HepG2 (cell line): ENCODE data around the gene TACO1. TPM values are rescaled to one million over a fixed set of nuclear protein-coding genes. Genes with fewer than 3 reads are reported as not detected.
A peak's percentile ranks its signal among the peaks of the same experiment; 100 is the strongest.

Experiments used
- ATAC-seq: fragments of 200-7000 bp; cut with Tn5 transposase; 3 replicates; pipeline ENCODE4 v1.9.1; 2020; ENCODE audit warnings: mild to moderate bottlenecking, moderate library complexity
- BruUV-seq: library from RNA; stranded (reverse); fragments of 400-500 nt; replicated peaks from 2 replicates; lab custom pipeline; 2021; lab: Mats Ljungman, UMichigan
- CTCF ChIA-PET: fragments of 300-600 bp; formaldehyde crosslinking; extraction: SDS; loops from one replicate; lab custom pipeline; 2021; ENCODE audit warnings: low total read pairs, inconsistent platforms, low intra/inter-chr PET ratio; lab: Yijun Ruan, JAX
- POLR2A ChIA-PET: fragments of 350-600 bp; sonication (Branson Sonifier 250); formaldehyde crosslinking; loops from one replicate; lab custom pipeline; 2020; ENCODE audit warnings: antibody characterized with exemption, inconsistent platforms; lab: Yijun Ruan, JAX
- DNase-seq: peaks from one replicate; pipeline ENCODE4 v3.0.0-alpha.2; 2015; ENCODE audit warnings: low spot score
- FAIRE-seq: peaks from 3 replicates; lab custom pipeline; 2011; peaks lifted over from hg19 to GRCh38; lab: Jason Lieb, UNC
- H2AFZ ChIP-seq: one replicate; pipeline ENCODE4 v1.6.1; 2011; ENCODE audit warnings: low read length, inconsistent platforms
- H3K27ac ChIP-seq: fragments of 300-600 bp; 3 replicates; pipeline ENCODE4 v1.8.0; 2011; ENCODE audit warnings: mixed run types, mild to moderate bottlenecking, mixed read lengths, low read length, inconsistent platforms; ENCODE audit not compliant: insufficient read depth; ENCODE audit errors: extremely low read length
- H3K27me3 ChIP-seq, 2 experiments: fragments of 200-600 bp in 1 of 2; 2 replicates in 1 of 2; 3 replicates in 1 of 2; pipeline versions ENCODE4 v1.6.0 to v1.8.0; 2011; ENCODE audit warnings: low read length in 2 of 2, mild to moderate bottlenecking in 2 of 2, moderate library complexity in 2 of 2, inconsistent platforms in 1 of 2; ENCODE audit not compliant: insufficient read depth in 2 of 2, control insufficient read depth in 1 of 2
- H3K36me3 ChIP-seq, 2 experiments: fragments of 200-600 bp in 1 of 2; replicated peaks in 1 of 2; 2 replicates in 1 of 2; 3 replicates in 1 of 2; pipeline versions ENCODE4 v1.5.1 to v1.8.0; 2011; ENCODE audit warnings: low read length in 2 of 2, inconsistent platforms in 1 of 2; ENCODE audit not compliant: insufficient read depth in 2 of 2, control insufficient read depth in 1 of 2
- H3K4me1 ChIP-seq: 2 replicates; pipeline ENCODE4 v1.5.1; 2012; ENCODE audit warnings: low read length, inconsistent platforms; ENCODE audit not compliant: insufficient read depth
- H3K4me2 ChIP-seq: 2 replicates; pipeline ENCODE4 v1.6.0; 2011; ENCODE audit warnings: low read depth, low read length, inconsistent platforms
- H3K4me3 ChIP-seq, 3 experiments: fragments of 200-600 bp in 1 of 3; sonication (generic), shearing (Covaris generic) in 1 of 3; replicated peaks in 1 of 3; 2 replicates each; pipeline ENCODE4 v1.5.1; 2011 to 2016; ENCODE audit warnings: low read length in 3 of 3, inconsistent platforms in 2 of 3, low read depth in 2 of 3, mild to moderate bottlenecking in 2 of 3, control low read depth in 1 of 3, mixed read lengths in 1 of 3; ENCODE audit not compliant: insufficient read depth in 1 of 3
- H3K79me2 ChIP-seq: one replicate; pipeline ENCODE4 v1.6.1; 2011; ENCODE audit warnings: low read length, inconsistent platforms; ENCODE audit not compliant: insufficient read depth
- H3K9ac ChIP-seq: 2 replicates; pipeline ENCODE4 v1.6.0; 2011; ENCODE audit warnings: mild to moderate bottlenecking, low read depth, low read length, inconsistent platforms; ENCODE audit not compliant: insufficient read depth
- H3K9me3 ChIP-seq: 2 replicates; pipeline ENCODE4 v1.5.1; 2012; ENCODE audit warnings: mild to moderate bottlenecking, low read length
- H4K20me1 ChIP-seq: 2 replicates; pipeline ENCODE4 v1.6.0; 2011; ENCODE audit warnings: inconsistent platforms, mild to moderate bottlenecking, low read length, moderate library complexity; ENCODE audit not compliant: insufficient read depth
- ARID3A ChIP-seq: IDR thresholded peaks from 2 replicates; pipeline ENCODE4 v1.6.1; 2012; ENCODE audit warnings: low read depth, low read length, improper control_type of control experiment
- CCDC6 ChIP-seq: sonication (generic); formaldehyde crosslinking; IDR thresholded peaks from 2 replicates; pipeline ENCODE4 v1.8.1; 2022; ENCODE audit warnings: mild to moderate bottlenecking, missing genetic modification reagents, moderate library complexity
- ELF4 ChIP-seq: sonication (generic); formaldehyde crosslinking; IDR thresholded peaks from 2 replicates; pipeline ENCODE4 v1.5.0; 2020; ENCODE audit warnings: missing genetic modification reagents, mild to moderate bottlenecking, moderate library complexity, borderline replicate concordance
- HNRNPUL1 ChIP-seq: fragments of 200-400 bp; formaldehyde crosslinking; IDR thresholded peaks from 2 replicates; pipeline ENCODE4 v1.6.1; 2017; ENCODE audit warnings: low read depth, mild to moderate bottlenecking, low read length, moderate library complexity
- KLF6 ChIP-seq: IDR thresholded peaks from 2 replicates; pipeline ENCODE4 v1.8.0; 2016; ENCODE audit warnings: missing biosample characterization, missing genetic modification reagents
- NFIC ChIP-seq: IDR thresholded peaks from 2 replicates; pipeline ENCODE4 v1.6.1; 2012; ENCODE audit warnings: mild to moderate bottlenecking, low read length, inconsistent platforms
- PAWR ChIP-seq: sonication (generic); formaldehyde crosslinking; IDR thresholded peaks from 2 replicates; pipeline ENCODE4 v1.4.0; 2020; ENCODE audit warnings: missing genetic modification reagents, mild to moderate bottlenecking, borderline replicate concordance
- RAD21 ChIP-seq: fragments of 450-650 bp; formaldehyde crosslinking; IDR thresholded peaks from 2 replicates; pipeline ENCODE4 v1.5.0; 2020; ENCODE audit warnings: mild to moderate bottlenecking
- RBM22 ChIP-seq: fragments of 200-400 bp; formaldehyde crosslinking; optimal IDR thresholded peaks from 2 replicates; pipeline ENCODE3; 2017; ENCODE audit warnings: mild to moderate bottlenecking, low read length, moderate library complexity
- ZGPAT ChIP-seq: IDR thresholded peaks from 2 replicates; pipeline ENCODE4 v1.6.1; 2016; ENCODE audit warnings: mild to moderate bottlenecking
- ZKSCAN5 ChIP-seq: sonication (generic); formaldehyde crosslinking; IDR thresholded peaks from 2 replicates; pipeline ENCODE4 v1.5.1; 2020; ENCODE audit warnings: mild to moderate bottlenecking, missing genetic modification reagents
- ZNF138 ChIP-seq: sonication (generic); formaldehyde crosslinking; IDR thresholded peaks from 2 replicates; pipeline ENCODE4 v1.5.0; 2020; ENCODE audit warnings: mild to moderate bottlenecking, low read depth, missing genetic modification reagents
- ZNF501 ChIP-seq: sonication (generic); formaldehyde crosslinking; IDR thresholded peaks from 2 replicates; pipeline ENCODE4 v1.5.1; 2020; ENCODE audit warnings: mild to moderate bottlenecking, moderate library complexity, missing genetic modification reagents
- ZNF572 ChIP-seq: sonication (generic); formaldehyde crosslinking; IDR thresholded peaks from 2 replicates; pipeline ENCODE4 v1.5.1; 2020; ENCODE audit warnings: mild to moderate bottlenecking, missing genetic modification reagents
- ZNF629 ChIP-seq: sonication (generic); formaldehyde crosslinking; conservative IDR thresholded peaks from 2 replicates; pipeline ENCODE4 v1.5.0; 2020; ENCODE audit warnings: missing genetic modification reagents
- ZNF775 ChIP-seq: sonication (generic); formaldehyde crosslinking; IDR thresholded peaks from 2 replicates; pipeline ENCODE4 v1.4.0; 2020; ENCODE audit warnings: missing genetic modification reagents, mild to moderate bottlenecking, moderate library complexity, borderline replicate concordance
- WGBS: methylation state at CpG from one replicate; pipeline ENCODE4 v1.1.6; 2017; ENCODE audit warnings: low lambda C conversion rate; 5-methylcytosine and 5-hydroxymethylcytosine counted together
- in situ Hi-C: cut with HindIII; loops from 2 replicates; pipeline ENCODE4 v1.10.0; 2017; ENCODE audit warnings: low pct_unique_long_range_greater_than_20kb; ENCODE audit not compliant: extremely low pct_ligation_motif_present
- intact Hi-C: fragments of 100-400 bp; cut with micrococcal nuclease; formaldehyde crosslinking; loops from one replicate; pipeline ENCODE4 v1.10.0; 2022; ENCODE audit not compliant: unreplicated experiment
- polyA plus RNA-seq, 8 experiments: library from polyadenylated mRNA; depleted of rRNA in 3 of 8; stranded (reverse) in 7 of 8; unstranded in 1 of 8; fragments of >200 nt; fragmentation: Illumina TruSeq in 4 of 8; extraction: Trizol in 4 of 8; gene quantifications; 2 replicates each; pipeline versions ENCODE4 v1.2.1 to v1.2.3, GENCODE V29; 2011 to 2016; ENCODE audit warnings: low read depth in 4 of 8, missing spikeins in 1 of 8, mixed read lengths in 1 of 8; ENCODE audit not compliant: insufficient read depth in 1 of 8
- total RNA-seq, 5 experiments: library from RNA; depleted of rRNA; stranded (reverse); fragments of >200 nt; fragmentation: Illumina TruSeq; extraction: Trizol; gene quantifications; 2 replicates each; pipeline ENCODE4 v1.2.3, GENCODE V29; 2016; ENCODE audit warnings: low read depth in 1 of 5

TACO1 gene
- total and polyA plus RNA-seq, 2 of the 13 experiments (the other 11 are each of a cell fraction or from before 2014, with no cell fraction given), result 34.7 to 53.6 TPM

- H3K4me3 ChIP-seq, result no peak overlapping the region
- H3K36me3 ChIP-seq, result peaks cover 28 to 35% of the 10 kb centered on the region in 2 experiments
- POLR2A ChIA-PET, result no interaction called here
- FAIRE-seq (no peak), DNase-seq (no peak)
- H3K27me3 ChIP-seq, result no peaks in the 10 kb centered on the region
- TF ChIP-seq RBM22 (peak; percentile 53), NFIC (no peak)
- TF ChIP-seq, all 625 proteins: peak for 1
- Histone ChIP-seq H3K9me3 (no peaks in the 10 kb centered on the region), H3K4me1 (no peaks in the 10 kb centered on the region), H4K20me1 (no peaks in the 10 kb centered on the region; the same call in 1 of the 2 replicates), H3K79me2 (no peaks in the 10 kb centered on the region), H3K9ac (no peak overlapping the region), H2AFZ (no peak overlapping the region), H3K27ac (no peak overlapping the region), H3K4me2 (no peak overlapping the region)
- intact Hi-C loops, result no loop called here
- CTCF ChIA-PET, result no interaction called here
- ATAC-seq, result no peak; the same call in 2 of the 3 replicates
- BruUV-seq, result no TSS peak
- WGBS, result 90% methylated on average over 3 of the region's 3 CpGs
- in situ Hi-C loops, result no loop called here
Measured at GRCh38 chr17:63592797-63593196, 7.9 kb upstream of the TACO1 start.

- H2AFZ ChIP-seq, result no peak overlapping the region
- no peaks in the 10 kb centered on the region for H3K27me3 ChIP-seq
- DNase-seq, result no peak
- ChIA-PET CTCF (no interaction called here), POLR2A (no interaction called here)
- H3K4me3 ChIP-seq, result no peak overlapping the region
- H3K4me1 ChIP-seq, result peaks cover 7% of the 10 kb centered on the region
- no peak for FAIRE-seq
- TF ChIP-seq HNRNPUL1 (no peak), ZNF572 (no peak), ZGPAT (CRISPR knock-in tag) (no peak), RAD21 (CRISPR knock-in tag) (no peak), CCDC6 (CRISPR knock-in tag) (no peak), ARID3A (no peak), PAWR (CRISPR knock-in tag) (no peak), ZNF138 (CRISPR knock-in tag) (no peak), KLF6 (CRISPR knock-in tag) (no peak), ZNF501 (no peak), ZNF629 (CRISPR knock-in tag) (no peak), ZNF775 (CRISPR knock-in tag) (no peak), ZKSCAN5 (CRISPR knock-in tag) (no peak), ELF4 (CRISPR knock-in tag) (no peak)
- no peaks in the 10 kb centered on the region for H3K9me3 ChIP-seq
- H3K79me2 ChIP-seq, result no peaks in the 10 kb centered on the region
- in situ Hi-C loops (no loop called here), intact Hi-C loops (no loop called here)
- no peak overlapping the region for H3K4me2 ChIP-seq
- WGBS, result 96% methylated on average over 3 of the region's 3 CpGs
- H3K9ac ChIP-seq, result no peak overlapping the region
- H3K36me3 ChIP-seq, result peaks cover 16 to 18% of the 10 kb centered on the region in 2 experiments; a peak in 4 of 5 replicates
- BruUV-seq, result no TSS peak
- no peaks in the 10 kb centered on the region; the same call in 1 of the 2 replicates for H4K20me1 ChIP-seq
- no peak overlapping the region for H3K27ac ChIP-seq
- no peak for ATAC-seq
Measured at GRCh38 chr17:63595132-63595531, 5.6 kb upstream of the TACO1 start.
